ENCODE measurements around the gene PLK5.
"Not testable (repeated sequence)": the region's sequence is repeated elsewhere in the genome, so short reads cannot be mapped to it uniquely, and the experiment has no call there.

PLK5 gene

GRCh38 chr19:1525343-1525742 is 1.5 kb downstream of the PLK5 start:
- no peak for DNase-seq

DNA sequence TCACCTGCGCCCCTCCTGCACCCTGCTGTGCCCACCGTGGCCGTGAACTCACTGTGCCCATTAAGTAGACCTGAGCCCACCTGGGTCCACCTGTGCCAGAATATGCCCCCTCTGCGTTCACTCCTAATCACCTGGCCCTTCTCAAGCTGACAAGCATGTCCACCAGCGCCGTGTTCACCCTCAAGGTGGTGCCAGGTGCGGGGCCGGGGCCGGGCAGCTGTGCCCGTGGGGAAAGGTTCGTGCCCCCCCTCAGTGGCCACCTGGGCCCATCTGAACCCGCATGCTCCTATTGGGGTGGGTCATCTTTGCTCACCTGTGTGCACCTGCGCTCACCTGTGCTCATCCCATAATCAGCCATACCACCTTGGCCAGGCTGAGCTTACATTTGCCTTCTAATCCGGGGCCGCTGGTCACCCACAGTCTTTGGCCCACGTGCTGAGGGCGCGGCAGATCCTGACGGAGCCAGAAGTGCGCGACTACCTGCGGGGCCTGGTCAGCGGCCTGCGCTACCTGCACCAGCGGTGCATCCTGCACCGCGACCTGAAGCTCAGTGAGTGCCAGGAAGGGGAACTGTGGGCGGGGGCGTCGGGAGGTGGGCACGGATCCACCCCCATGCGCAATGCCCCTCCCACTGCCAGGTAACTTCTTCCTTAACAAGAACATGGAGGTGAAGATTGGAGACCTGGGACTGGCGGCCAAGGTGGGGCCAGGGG is 2.3 kb downstream of the PLK5 start:
- DNase-seq, result no peak

DNA sequence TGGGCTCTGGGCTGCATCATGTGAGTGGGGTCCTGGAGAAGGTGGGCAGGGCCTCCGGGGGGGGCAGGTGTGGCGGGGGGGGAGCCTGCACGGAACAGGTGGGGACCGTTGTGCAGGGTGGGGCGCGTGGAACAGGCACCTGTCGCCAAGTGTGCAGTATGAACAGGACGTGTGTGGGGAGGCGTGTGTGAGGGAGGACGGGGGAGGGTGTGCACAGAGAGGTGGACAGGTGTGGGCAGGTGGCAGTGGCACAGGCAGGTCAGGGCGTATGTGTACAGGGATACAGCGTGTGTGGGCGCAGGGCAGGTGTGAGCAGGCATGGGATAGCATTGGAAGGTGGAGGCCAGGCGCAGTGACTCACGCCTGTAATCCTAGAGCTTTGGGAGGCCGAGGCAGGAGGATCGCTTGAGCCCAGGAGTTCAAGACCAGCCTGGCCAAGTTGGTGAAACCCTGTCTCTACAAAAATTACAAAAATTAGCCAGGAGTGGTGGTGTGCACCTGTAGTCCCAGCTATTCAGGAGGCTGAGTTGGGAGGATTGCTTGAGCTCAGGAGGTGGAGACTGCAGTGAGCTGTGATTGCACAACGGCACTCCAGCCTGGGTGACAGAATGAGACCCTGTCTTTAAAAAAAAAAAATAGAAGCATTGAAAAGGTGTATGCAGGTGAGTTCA is 3.2 kb downstream of the PLK5 start:
- DNase-seq, result no peak

GRCh38 chr19:1527650-1528309 is 3.9 kb downstream of the PLK5 start:
- no peak for DNase-seq

DNA sequence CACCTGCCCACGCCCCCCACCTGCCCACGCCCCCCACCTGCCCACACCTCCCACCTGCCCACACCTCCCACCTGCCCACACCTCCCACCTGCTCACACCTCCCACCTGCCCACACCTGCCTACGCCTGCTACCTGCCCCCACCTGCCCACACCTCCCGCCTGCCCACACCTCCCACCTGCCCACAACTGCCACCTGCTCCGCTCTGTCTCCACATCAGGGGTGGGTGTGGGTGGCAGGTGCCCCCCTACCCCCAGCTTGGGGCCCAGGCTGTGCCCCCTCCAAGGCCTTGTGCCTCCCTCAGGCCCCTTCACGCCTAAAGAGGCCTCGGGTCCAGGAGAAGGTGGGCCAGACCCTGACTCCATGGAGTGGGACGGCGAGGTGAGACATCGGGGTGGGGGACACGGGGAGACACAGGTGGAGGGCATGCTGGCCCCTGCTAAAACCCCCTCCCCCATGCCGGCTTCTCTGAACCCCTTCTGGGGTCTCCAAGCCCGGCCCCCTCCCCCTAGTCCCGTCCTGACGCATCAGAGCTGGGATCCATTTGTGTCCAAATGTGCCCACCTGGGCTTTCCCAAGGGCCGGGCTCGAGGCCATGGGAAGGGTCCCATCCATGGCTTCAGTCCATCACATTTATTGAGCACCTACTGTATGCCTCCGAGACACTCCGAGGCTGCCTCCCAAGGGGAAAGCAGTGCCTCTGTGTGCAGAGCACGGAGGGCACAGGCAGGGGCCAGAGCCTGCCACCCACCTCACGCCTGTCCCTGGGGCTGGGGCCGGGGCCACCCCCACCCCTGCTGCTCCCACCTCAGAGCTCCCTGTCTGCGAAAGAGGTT is 4.9 kb downstream of the PLK5 start:
- no peak for DNase-seq

GRCh38 chr19:1529430-1529816 is 5.5 kb downstream of the PLK5 start:
- no peak for DNase-seq

- not testable (repeated sequence) for DNase-seq
Measured at GRCh38 chr19:1530856-1531255, 7.0 kb downstream of the PLK5 start.

GRCh38 chr19:1531587-1531986 is 7.7 kb downstream of the PLK5 start:
- DNase-seq, result no peak

GRCh38 chr19:1532003-1532402 is 8.1 kb downstream of the PLK5 start:
- DNase-seq, result no peak

- no peak for DNase-seq
Measured at GRCh38 chr19:1533510-1534150, 9.8 kb downstream of the PLK5 start.

GRCh38 chr19:1534972-1535371 is 11.1 kb downstream of the PLK5 start:
- no peak for DNase-seq

DNA sequence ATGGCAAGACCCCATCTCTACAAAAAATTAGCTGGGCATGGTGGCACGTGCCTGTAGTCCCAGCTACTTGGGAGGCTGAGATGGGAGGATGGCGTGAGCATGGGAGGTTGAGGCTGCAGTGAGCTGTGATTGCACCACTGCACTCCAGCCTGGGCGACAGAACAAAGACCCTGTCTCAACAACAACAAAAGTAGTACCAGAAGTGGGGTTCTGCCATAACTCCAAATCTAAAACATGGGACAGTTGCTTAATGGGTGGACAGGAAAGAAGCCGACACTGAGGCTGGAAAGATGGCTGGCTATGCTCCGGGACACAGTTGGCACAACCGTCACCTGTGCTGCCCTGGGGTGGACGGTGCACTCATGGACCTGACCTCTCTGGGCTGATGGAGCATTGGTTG is 11.8 kb downstream of the PLK5 start:
- not testable (repeated sequence) for DNase-seq

GRCh38 chr19:1538978-1539377 is 15.1 kb downstream of the PLK5 start:
- no peak for DNase-seq

GRCh38 chr19:1539749-1540148 is 15.9 kb downstream of the PLK5 start:
- DNase-seq, result not testable (repeated sequence)

GRCh38 chr19:1540365-1540925 is 16.6 kb downstream of the PLK5 start:
- DNase-seq, result no peak

GRCh38 chr19:1549332-1549945 is 25.6 kb downstream of the PLK5 start:
- DNase-seq, result no peak

- DNase-seq, result no peak
Measured at GRCh38 chr19:1551068-1552040, 27.5 kb downstream of the PLK5 start.

GRCh38 chr19:1553415-1553814 is 29.5 kb downstream of the PLK5 start:
- no peak for DNase-seq

DNA sequence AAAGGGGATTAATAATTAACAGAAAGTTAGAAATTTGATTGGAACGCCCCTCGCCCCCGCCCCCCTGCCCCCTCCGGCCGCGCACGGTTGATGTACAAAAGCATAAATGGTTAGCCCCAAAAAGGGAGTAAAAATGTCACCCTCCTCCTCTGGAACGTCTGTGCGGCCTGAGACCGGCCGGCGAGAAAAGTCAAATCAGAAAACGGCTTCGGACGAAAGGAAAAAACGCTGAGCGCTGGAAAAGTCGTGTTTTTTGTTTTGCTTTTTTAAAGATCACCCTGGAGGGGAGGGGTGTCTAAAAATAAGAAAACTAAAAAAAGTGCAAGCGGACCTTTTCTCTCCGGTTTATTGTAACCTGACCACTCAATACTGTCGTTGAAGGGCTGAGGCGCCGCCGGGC is 31.1 kb downstream of the PLK5 start:
- no peak for DNase-seq

Measured in fibroblast of skin of back (primary cell).